Measurements from ENCODE around the gene ITSN1.
A peak's percentile ranks its signal among the peaks of the same experiment; 100 is the strongest.

The ITSN1 gene

DNA sequence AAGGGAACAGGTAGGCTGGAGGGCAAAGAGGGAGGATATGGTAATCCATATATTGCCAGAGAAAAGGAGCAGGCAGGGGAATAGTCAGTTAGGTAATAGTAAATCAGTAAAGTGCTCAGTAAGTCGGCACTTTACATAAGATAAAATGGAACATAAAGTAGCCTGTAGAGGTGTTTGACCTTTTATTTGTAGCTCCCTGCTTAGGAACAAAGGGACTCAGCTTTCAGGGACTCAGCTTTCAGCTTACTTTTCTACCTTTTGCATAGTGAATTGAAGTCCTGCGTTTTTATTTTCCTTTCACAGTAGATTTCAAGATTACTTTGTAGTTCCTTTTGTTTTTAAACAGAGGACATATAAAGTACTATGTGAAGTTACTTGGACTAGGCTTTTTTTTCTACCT is 87.3 kb downstream of the ITSN1 start:
- DNase-seq (ENCODE audit: low read depth): no peak

DNA sequence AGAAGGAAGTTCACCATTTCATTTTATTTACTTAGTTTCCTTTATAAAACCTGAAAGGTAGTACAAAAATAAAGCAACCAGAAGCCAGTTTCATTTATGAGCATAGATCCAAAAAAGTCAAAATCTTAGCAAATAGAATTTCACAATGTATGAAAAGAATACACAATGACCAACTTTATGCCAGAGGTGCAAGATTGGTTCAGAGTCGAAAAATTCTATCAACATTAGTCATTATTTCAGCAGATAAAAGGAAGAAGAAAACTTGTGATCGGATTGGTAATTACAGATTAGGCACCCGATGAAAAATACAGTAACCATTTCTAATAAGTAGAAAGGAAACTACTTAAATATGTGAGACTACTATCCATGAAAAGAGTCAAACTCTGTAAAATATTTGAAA is 89.1 kb downstream of the ITSN1 start:
- no peak for DNase-seq (ENCODE audit: low read depth)

- no peak for DNase-seq (ENCODE audit: low read depth)
These were observed 89.7 kb downstream of the ITSN1 start for GRCh38 chr21:33732038-33732437.

DNA sequence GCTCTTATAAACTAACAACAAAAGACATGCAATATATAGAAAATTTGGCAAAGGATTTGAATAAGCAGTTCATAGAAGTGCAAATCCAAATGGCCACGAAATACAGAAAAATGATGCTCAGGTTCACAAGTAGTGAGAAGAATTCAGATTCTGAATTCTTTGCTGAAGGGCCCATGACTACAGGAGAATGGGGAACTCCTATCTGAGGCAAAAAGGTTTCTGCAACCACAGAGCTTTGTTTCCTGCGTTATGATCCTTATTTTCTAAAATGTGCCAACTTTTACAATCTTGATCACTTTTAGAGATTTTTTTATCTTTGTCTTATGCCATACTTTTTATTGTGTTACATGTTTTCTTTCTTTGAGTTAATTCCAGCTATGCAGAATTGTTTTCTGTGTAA is 91.3 kb downstream of the ITSN1 start:
- DNase-seq (ENCODE audit: low read depth): no peak

DNA sequence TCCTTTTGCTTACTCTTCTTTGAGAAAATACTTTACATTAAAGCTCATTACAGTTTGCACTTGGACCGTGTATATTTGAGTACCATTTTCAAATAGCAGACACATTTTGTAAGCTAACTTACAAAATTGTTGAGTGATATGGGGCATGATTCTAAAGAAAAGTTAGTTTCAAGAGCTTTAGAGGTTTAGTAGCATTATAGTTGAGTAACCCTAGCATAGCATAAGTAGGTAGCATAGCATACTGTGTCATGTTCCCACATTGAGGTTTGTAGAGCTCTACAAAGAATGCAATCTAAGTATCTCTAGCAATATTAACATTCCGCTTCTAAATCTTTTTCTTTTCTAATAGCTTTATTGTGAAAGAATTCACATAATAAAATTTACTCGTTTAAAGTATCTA is 92.0 kb downstream of the ITSN1 start:
- DNase-seq (ENCODE audit: low read depth): no peak

DNA sequence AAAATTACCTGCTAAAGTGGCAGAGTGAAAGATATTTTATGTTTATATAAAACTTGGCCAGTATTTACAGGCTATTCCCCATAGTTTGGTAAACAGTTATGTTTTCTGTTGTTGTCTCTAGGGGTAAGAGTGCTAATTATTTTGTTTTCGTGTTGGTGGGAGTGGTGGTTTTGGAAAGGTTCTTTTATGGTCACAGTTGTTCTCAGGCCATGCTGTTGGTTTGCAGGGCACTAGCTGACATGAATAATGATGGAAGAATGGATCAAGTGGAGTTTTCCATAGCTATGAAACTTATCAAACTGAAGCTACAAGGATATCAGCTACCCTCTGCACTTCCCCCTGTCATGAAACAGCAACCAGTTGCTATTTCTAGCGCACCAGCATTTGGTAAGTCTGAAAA is 92.5 kb downstream of the ITSN1 start:
- DNase-seq (ENCODE audit: low read depth): no peak

- DNase-seq (ENCODE audit: low read depth): no peak
These were observed 94.3 kb downstream of the ITSN1 start for GRCh38 chr21:33736569-33736968.

DNA sequence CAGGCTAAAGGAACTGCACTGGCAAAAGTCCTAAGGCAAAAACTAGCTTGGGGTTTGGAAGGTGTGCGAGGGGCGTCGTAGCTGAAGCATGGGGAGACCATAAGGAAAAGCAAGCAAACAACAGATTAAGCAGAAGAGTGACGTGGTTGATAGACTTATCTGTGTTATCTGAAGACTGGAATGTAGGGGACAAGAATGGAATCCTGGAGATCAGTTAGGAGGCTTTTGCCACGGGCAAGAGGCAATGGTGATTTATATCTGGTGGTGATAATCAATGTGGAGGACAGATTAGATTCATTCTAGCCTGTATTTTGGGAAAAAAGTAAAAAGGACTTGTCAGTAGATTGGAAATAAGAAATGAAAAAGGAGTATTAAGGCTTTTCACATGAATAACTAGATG is 97.4 kb downstream of the ITSN1 start:
- DNase-seq (ENCODE audit: low read depth): no peak

GRCh38 chr21:33747420-33747819 is 105.1 kb downstream of the ITSN1 start:
- no peak for DNase-seq (ENCODE audit: low read depth)

GRCh38 chr21:33748903-33749302 is 106.6 kb downstream of the ITSN1 start:
- no peak for DNase-seq (ENCODE audit: low read depth)

DNA sequence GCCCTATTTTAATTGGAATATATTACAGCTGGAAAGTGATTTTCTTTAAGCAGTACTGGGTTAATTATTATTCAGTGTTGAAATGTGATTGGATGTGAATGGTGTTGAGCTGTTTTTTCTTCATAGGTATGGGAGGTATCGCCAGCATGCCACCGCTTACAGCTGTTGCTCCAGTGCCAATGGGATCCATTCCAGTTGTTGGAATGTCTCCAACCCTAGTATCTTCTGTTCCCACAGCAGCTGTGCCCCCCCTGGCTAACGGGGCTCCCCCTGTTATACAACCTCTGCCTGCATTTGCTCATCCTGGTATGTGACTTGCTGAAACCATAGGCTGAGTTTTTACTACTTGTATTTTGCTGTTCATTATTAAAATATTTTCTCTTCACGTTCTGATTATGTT is 107.7 kb downstream of the ITSN1 start:
- no peak for DNase-seq (ENCODE audit: low read depth)

DNA sequence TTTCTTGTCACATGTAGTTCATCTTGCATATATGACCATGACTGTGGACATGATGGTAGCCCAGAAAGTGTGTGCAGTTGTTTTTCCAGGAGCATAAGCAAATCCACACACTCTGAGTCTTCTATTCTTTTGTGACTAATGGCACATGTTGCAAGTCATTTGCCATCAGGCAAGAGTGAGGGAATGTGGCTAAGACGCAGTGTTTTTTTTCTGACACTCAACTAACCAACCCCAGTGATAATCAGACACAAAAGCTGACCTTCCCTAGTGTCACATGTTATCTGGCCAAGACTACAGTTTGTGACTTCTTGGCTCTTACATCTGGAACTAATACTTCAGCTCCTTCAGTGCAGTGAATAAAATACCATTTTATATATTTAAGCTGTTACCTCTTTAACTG is 108.8 kb downstream of the ITSN1 start:
- DNase-seq (ENCODE audit: low read depth): no peak

DNA sequence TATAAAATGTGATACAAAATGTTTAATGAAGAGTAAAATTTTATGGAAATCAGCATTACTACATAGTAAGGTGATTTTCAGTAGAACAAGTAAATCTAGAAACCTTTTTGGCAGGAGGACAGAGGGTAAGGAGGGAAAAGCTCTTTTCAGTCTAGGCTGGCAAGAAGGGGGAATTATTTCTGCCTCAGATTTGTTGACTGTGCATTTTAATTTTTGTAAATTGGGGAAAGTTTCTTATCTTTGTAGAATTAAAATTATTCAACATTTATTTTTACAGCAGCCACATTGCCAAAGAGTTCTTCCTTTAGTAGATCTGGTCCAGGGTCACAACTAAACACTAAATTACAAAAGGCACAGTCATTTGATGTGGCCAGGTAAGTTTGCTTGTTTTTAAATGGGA is 109.2 kb downstream of the ITSN1 start:
- no peak for DNase-seq (ENCODE audit: low read depth)

GRCh38 chr21:33752260-33752659 is 110.0 kb downstream of the ITSN1 start:
- DNase-seq (ENCODE audit: low read depth): no peak

- no peak for DNase-seq (ENCODE audit: low read depth)
These were observed 111.6 kb downstream of the ITSN1 start for GRCh38 chr21:33753886-33754285.

- DNase-seq (ENCODE audit: low read depth): no peak
These were observed 112.2 kb downstream of the ITSN1 start for GRCh38 chr21:33754481-33754880.

DNA sequence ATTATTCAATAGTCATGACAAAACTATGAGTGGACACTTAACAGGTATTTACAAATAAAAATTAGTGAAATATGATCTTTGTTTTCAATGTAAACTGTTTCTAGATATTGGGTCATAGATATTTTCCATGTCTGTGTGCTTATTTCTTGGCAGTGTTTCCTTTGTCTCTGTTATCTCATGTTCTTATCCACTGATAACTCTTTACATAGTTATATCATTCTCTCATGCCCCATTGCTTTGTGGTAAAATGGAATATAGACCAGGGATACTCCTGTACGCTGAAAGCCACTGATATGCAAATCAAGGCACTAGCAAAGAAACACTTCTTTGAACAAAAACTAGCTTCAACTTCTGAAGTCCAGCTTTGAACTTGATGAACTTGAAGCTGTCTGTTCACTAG is 113.1 kb downstream of the ITSN1 start:
- DNase-seq (ENCODE audit: low read depth): no peak

GRCh38 chr21:33760641-33761440 is 118.5 kb downstream of the ITSN1 start:
- DNase-seq (ENCODE audit: low read depth): no peak

GRCh38 chr21:33761441-33762036 is 119.2 kb downstream of the ITSN1 start:
- peak; percentile 95 for DNase-seq (ENCODE audit: low read depth)

- DNase-seq (ENCODE audit: low read depth): no peak
These were observed 120.7 kb downstream of the ITSN1 start for GRCh38 chr21:33762803-33763581.

- no peak for DNase-seq (ENCODE audit: low read depth)
These were observed 121.2 kb downstream of the ITSN1 start for GRCh38 chr21:33763582-33763899.

GRCh38 chr21:33767236-33767635 is 124.9 kb downstream of the ITSN1 start:
- DNase-seq (ENCODE audit: low read depth): no peak

DNA sequence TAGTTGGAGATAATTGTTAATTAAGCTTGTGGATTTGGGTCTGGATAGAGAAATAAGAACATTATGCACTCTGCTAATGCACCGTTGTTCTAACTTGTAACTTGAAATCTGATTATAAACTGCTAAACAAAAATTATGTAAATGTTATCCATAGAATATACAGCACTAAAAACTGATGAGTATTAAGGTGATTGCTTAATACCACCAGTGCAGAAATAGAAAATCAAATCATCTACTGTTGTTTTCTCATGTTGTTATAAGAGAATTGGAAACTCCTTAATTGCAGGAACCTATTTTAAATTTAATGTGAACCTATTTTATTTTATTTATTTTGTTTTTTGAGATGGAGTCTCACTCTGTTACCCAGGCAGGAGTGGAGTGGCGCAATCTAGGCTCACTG is 125.7 kb downstream of the ITSN1 start:
- DNase-seq (ENCODE audit: low read depth): no peak
